GM12873 (cell line): ENCODE measurements around the gene LINGO3.

Experiments used
- TF ChIP-seq, protein P1 (sequence below): IDR thresholded peaks from 2 replicates; pipeline ENCODE4 v1.5.1; 2012; ENCODE audit warnings: low read depth, mild to moderate bottlenecking, moderate library complexity, low read length, control low read depth; ENCODE audit not compliant: insufficient read depth; ENCODE audit errors: missing control alignments

The LINGO3 gene

DNA sequence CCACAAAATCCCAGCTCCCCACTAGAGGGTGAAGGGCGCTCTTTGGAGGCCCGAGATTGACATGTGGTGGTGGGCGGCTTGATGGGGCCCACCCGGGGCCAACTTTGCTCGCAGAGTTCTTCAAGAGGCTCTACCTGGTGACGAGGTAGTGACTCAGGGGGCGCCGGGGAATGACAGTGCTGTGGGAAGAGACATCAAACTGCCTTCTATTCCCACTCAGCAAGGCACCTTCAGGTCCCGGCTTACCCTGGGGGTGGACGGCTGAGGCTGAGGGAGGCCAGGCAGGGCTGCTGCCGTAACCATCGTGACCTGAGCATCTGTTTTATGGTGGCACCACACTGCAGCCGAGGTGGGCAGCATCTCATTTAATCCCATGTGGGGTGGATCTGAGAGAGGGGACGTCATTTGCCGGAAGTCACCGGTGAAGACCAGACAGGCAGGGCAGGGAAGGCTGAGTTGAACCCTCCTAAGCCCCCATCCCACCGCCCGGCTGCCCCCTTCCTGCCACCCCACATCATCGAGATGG lies 1.6 kb downstream of the LINGO3 start:
- TF ChIP-seq, protein P1, sequence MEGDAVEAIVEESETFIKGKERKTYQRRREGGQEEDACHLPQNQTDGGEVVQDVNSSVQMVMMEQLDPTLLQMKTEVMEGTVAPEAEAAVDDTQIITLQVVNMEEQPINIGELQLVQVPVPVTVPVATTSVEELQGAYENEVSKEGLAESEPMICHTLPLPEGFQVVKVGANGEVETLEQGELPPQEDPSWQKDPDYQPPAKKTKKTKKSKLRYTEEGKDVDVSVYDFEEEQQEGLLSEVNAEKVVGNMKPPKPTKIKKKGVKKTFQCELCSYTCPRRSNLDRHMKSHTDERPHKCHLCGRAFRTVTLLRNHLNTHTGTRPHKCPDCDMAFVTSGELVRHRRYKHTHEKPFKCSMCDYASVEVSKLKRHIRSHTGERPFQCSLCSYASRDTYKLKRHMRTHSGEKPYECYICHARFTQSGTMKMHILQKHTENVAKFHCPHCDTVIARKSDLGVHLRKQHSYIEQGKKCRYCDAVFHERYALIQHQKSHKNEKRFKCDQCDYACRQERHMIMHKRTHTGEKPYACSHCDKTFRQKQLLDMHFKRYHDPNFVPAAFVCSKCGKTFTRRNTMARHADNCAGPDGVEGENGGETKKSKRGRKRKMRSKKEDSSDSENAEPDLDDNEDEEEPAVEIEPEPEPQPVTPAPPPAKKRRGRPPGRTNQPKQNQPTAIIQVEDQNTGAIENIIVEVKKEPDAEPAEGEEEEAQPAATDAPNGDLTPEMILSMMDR, result no peak

DNA sequence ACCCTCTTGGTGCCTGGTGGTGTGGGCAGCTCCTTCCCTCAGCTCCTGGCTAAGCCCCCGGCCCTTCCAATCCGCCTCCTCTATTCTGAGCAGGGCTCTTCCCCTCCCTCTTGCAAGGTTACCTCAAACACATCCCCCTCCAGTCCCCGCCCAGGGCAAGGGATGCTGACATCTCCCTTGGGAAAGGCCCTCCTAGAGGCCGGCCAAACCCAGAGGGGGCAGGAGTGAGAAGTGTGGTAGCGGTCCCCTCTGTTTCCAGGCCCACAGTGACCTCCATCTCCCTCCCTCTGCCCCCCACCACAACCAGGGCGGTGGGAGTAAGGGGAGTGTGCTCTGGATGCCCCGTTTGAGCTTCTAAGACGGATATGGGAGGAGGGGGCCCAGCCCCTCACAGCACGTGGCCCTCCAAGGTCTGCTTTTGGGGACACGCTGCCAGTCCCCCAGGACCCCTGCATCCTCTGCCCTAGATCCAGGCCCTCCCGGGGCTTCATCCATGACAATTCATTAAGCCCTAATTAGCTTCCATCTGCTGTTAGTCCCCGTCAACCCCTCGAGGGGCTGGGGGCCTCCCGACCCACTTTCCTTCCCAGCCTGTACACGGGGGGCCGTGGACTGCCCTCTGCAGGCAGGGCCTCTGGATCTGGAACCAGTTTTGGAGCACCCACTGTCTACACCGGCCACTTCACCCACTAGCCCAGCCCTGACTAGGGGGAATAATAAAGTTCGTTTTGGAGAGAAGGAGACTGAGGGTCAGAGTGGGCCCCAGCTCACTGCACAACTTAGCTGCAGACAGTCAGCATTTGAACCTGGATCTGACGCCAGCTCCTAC lies 2.3 kb downstream of the LINGO3 start:
- TF ChIP-seq, protein P1, result no peak

DNA sequence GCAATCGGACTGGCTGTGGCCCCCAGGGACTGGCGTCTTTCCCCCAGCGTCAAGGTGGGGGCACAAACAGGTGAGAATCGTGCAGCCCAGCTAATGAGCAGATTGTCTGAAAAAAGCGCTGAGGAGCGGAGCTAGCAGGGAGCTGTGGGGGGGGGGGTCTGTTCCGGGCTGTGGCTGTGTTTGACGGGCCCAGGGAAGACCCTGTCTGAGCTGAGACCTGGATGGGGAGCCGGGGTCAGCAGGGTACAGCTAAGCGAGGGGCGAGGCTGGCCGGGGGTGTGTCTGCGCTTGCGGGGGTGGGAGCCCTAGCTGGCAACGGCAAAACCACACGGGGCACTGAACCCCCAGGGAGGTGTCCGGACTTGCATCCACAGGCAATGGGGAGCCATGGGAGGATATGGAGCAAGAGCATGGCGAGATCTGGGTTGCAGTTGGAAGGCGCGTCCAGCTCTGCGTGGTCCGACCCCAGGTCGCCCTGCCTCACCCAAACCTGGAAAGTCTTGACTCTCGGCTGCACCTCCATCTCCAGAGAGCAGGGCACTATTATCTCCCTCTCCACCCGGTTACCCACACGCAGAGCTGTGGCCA lies 4.6 kb downstream of the LINGO3 start:
- TF ChIP-seq, protein P1, result no peak

DNA sequence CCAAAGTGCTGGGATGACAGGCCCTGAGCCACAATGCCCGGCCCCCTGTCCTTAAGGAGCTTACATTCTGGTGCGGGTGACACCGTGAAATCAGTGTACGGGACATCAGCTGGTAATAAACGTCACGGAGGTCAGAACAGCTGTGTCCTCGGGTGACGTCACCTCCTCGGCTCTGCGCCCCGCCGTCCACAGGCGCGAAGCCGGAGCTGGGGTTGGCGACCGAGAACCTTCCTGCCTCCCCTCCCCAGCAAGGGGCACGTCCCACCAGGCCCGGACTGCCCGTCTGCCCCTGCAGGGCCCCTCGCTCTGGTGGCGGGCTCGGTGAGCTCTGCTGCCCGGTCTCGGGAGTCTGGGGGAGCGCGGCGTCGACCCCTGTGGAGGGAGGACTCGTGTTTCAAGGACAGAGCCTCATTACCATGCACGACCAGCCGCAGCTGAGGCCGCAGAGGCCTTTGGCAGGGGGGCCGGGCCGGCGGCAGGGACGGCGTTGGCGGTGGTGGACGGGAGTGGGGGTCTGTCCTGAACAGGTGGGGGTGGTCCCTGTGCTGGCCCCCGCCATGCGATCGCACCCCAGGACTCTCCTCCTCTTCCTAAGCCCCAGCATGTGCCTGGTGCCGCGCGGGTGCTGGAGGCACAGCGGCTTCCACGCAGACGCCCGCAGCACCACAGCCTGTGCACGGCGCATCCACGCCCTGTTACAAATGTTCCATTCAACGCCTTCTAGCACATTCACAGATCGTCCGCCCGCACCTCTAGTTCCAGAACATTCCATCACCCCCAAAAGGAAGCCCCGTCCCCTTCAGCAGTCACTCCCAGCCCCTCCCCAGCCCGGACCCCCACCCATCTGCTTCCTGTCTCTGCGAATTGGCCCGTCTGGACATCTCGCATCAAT lies 5.4 kb downstream of the LINGO3 start:
- TF ChIP-seq, protein P1, result no peak

GRCh38 chr19:2300533-2300932 lies 7.4 kb downstream of the LINGO3 start:
- TF ChIP-seq, protein P1, result no peak

DNA sequence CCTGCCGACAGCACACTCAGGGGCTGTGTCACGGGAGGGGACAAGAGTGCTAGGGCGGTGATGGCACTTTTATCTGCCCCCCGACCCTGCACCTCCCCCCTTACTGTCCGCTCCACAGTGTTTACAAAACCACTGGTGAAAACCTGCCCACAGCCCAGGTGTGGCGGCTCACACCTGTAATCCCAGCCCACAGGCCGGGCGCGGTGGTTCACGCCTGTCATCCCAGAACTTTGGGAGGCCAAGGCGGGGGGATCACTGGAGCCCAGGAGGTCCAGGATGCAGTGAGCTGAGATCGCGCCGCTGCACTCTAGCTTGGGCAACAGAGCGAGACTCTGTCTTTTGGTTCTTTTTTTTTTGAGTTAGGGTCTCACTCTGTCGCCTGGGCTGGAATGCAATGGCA lies 11.8 kb downstream of the LINGO3 start:
- TF ChIP-seq, protein P1, result no peak

GRCh38 chr19:2294687-2295335 lies 13.1 kb downstream of the LINGO3 start:
- TF ChIP-seq, protein P1, result no peak
